GM12801 (cell line): ENCODE data around the gene DPH3.

ENCODE experiments used
- TF ChIP-seq, protein P1 (sequence below): IDR thresholded peaks from one replicate; pipeline ENCODE4 v1.5.1; 2011; ENCODE audit warnings: control low read depth; ENCODE audit not compliant: insufficient read length; ENCODE audit errors: extremely low read depth

Gene DPH3

DNA sequence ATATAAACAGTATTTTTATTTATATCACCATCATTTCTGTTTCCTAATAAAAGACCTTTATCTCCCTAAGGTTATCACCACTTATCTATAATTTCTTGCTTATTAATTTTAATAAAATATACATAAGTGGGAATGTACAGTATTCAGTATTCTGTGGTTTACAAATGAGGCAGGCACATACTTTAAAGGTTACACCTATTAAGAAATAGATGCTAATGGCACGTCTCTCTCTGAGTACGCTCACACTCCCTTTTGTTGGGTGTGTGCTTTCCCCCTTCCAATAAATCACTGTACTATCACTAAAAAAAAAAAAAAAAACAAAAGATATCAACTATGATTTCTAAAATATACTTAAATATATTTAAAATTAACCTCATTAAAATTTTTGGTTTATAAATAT is 9.1 kb upstream of the DPH3 start:
- TF ChIP-seq, protein P1, sequence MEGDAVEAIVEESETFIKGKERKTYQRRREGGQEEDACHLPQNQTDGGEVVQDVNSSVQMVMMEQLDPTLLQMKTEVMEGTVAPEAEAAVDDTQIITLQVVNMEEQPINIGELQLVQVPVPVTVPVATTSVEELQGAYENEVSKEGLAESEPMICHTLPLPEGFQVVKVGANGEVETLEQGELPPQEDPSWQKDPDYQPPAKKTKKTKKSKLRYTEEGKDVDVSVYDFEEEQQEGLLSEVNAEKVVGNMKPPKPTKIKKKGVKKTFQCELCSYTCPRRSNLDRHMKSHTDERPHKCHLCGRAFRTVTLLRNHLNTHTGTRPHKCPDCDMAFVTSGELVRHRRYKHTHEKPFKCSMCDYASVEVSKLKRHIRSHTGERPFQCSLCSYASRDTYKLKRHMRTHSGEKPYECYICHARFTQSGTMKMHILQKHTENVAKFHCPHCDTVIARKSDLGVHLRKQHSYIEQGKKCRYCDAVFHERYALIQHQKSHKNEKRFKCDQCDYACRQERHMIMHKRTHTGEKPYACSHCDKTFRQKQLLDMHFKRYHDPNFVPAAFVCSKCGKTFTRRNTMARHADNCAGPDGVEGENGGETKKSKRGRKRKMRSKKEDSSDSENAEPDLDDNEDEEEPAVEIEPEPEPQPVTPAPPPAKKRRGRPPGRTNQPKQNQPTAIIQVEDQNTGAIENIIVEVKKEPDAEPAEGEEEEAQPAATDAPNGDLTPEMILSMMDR = no peak

DNA sequence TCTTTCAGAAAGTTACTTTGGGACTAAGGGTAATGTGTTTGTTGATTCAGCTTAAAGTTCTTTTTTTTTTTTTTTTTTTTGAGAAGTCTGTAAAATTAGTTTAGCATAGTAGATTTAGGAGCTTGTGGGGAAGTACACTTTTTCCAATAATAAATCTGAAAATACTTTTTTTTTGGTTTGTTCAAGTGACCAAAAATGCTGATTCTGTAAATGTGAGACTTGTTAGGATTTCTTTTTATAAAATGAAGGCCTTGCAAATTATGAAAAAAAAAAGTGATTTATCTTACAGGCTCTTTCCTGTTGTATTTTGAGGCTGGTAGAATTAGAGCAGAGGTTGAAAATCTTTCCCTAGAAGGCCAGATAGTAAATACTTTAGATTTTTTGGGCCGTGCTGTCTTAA is 7.8 kb upstream of the DPH3 start:
- TF ChIP-seq, protein P1 = no peak

DNA sequence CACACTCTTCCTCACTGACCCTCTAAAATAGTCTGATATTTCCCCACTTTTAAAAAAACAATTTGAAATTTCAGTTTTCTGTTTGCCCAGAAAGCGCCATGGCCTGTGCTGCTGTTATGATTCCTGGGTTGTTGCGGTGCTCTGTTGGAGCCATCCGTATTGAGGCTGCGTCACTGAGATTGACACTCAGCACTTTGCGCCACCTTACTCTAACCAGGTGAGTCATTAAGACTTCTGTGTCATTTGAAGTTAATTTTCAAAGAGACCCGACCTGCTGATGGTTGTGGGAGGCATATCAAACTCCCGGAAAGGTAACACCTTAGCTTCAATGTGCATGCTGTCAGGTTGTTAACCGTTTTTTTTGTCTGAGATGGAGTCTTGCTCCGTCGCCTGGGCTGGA is 6.1 kb upstream of the DPH3 start:
- TF ChIP-seq, protein P1 = no peak

DNA sequence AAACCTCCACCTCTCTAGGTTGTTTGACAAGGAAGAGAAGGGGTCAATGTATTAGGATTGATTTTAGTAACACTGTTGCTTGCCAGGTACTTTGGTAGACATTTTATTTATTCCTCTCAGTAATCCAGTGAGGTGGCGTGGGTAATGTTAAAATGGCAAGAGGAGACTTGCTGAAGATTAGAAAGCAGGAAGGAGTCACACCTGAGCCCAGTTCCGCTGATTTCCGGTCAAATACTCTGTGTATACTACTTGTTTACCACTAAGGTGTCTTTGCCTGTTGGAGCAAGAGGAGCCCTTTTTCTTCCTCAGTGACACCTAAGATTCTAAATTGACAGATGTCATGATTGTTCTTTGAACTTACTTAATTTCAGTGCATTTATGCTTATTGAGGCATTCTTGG is 2.0 kb upstream of the DPH3 start:
- TF ChIP-seq, protein P1 = no peak

DNA sequence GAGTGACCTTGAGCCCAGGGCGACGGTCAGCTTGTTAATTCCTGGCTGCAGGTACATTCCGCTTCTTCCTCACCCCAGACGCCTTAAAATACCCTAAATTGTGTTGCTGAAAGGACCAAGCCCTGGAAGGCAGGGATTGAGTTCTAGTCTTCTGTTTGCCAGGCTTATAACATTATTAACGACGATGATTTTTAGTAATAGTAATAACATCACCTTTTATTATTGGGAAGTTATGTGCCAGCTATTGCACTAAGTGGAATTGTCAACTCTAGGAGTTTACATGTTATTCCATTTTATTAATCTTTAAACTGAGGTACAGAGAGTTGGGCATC is 678 bp upstream of the DPH3 start:
- TF ChIP-seq, protein P1 = no peak

DNA sequence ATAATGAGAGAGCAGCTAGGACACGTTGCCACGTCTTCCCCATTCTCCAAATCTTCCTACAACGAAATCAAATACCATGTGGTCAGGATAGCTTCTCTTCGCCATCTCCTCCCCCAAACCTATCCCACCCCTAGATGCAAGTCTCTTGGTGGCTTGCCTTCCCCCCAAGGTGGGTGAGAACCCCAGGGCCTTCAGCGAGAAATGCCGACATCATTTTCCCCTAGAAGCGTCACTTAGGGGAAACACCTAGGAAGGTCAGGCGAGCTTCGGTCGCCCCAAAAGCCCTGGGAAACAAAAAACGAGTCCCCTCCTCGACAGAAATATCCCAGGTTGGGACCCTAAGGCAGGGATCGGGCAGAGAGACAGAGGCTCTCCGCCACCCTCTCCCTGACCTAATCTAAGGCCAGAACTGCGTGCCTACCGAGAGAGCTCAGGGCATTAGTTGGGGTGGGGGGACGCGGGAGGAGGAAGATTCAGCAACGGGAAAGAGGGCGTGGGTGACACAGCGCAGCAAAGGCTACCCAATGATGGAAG is 502 bp downstream of the DPH3 start:
- TF ChIP-seq, protein P1 = no peak

DNA sequence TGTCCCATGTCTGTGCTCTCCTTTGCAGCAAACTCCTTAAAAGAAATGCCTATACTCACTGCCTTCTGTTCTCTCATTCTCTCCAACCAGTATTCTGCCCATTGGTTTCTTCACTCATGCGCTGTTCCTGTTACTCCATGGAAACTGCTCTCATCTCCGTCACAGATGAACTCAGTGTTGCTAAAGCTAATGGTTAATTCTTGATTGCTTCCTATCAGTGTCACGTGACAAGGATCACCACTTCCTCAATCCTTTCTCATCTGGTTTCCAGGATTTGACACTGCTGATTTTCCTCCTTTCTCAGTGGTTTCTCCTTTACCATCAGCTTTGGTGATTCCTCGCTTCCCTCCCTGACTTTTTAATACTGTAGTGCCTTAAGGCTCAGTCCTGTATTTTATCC is 2.6 kb downstream of the DPH3 start:
- TF ChIP-seq, protein P1 = no peak

DNA sequence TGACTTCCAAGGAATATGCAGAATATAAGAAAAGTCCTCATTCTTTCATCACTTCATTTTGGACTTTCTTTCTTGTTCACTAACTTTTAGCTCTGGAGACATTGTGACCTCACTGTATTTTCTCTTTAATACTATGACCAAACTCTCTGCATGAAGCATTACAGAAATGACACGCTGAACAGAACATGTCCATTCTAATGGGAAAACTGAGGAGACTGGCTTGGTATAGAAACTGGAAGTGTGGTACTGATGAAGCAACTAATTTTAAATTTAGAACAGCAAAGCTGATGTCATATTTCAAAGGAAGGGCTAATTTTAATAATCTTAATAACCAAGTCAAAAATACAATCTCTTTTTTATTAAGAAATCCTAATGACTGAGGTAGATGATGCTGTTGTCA is 4.7 kb downstream of the DPH3 start:
- TF ChIP-seq, protein P1 = no peak
